GM21619 (cell line): ENCODE measurements around the gene AP4M1.
"Not testable (repeated sequence)": the region's sequence is repeated elsewhere in the genome, so short reads cannot be mapped to it uniquely, and the experiment has no call there.

Source experiments
- ATAC-seq: cut with Tn5 transposase; IDR thresholded peaks from one replicate; pipeline ENCODE4 v1.9.1; 2021; ENCODE audit not compliant: unreplicated experiment

AP4M1 gene

DNA sequence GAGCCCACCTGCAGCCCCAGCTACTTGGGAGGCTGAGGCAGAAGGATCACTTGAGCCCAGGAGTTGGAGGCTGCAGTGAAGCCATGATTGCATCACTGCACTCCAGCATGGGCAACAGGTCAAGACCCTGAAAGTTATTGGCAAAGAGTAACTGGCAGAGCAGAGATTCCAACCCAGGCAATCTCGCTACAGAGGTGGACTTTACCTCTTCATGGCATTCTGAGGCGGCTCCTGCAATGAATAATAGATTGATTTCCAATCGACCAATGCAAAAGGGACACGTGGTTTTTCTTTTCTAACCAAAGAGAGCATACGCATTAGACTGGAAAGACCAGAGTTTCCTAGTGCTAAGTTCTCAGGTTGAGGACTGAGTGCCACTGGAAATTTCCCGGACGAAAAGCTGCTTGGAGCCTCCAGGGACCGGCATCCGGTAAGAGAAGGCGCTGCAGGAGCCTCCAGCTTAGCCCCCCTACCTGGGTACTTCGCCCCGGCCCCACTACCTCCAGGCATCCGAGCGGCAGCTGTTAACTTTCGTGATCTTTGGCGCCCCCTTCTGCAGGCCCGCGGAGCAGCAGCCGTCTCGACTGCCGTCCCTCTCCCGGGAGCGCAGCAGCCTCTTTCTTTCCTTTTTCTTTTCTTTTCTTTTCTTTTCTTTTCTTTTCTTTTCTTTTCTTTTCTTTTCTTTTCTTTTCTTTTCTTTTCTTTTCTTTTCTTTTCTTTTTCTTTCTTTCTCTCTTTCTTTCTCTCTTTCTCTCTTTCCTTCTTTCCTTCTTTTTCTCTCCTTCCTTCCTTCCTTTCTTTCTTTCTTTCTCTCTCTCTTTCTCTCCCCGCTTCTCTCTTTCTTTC is 29.4 kb downstream of the AP4M1 start:
- ATAC-seq = no peak

DNA sequence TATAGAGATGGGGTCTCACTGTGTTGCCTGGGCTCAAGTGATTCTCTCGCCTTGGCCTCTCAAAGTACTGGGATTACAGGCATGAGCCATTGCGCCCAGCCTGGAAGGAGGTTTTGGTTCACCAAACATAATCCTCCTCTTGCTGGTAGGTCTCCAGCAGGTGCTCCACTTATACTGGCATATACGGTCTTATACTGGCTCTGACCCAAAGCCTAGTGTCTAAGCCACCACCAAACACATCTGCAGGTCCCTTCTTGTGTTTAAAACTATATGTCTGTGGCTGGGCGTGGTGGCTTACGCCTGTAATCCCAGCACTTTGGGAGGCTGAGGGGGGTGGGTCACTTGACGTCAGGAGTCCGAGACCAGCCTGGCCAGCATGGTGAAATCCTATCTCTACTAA is 30.7 kb downstream of the AP4M1 start:
- no peak for ATAC-seq

DNA sequence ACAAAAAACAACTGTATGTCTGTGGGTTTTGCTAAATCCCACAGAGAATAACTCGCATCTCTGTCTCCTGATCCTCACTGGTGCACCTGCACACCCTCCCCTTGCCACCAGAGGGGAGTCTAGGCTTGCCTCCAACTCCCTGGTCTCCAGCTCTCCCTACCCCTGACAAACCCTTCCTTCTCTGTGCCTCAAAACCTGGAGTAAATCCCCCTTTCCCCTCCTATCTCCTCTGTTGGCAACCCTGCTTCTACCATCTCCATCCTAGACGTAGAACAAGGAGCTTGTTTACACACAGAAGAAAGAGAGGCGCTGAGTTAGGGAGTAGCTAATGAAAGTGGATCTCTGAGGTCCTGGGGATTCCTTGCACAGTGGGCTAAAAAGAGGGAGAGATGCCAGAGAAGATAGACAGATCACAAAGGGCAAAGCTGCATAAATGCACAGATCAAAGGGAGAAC is 31.3 kb downstream of the AP4M1 start:
- ATAC-seq = peak; percentile 69

DNA sequence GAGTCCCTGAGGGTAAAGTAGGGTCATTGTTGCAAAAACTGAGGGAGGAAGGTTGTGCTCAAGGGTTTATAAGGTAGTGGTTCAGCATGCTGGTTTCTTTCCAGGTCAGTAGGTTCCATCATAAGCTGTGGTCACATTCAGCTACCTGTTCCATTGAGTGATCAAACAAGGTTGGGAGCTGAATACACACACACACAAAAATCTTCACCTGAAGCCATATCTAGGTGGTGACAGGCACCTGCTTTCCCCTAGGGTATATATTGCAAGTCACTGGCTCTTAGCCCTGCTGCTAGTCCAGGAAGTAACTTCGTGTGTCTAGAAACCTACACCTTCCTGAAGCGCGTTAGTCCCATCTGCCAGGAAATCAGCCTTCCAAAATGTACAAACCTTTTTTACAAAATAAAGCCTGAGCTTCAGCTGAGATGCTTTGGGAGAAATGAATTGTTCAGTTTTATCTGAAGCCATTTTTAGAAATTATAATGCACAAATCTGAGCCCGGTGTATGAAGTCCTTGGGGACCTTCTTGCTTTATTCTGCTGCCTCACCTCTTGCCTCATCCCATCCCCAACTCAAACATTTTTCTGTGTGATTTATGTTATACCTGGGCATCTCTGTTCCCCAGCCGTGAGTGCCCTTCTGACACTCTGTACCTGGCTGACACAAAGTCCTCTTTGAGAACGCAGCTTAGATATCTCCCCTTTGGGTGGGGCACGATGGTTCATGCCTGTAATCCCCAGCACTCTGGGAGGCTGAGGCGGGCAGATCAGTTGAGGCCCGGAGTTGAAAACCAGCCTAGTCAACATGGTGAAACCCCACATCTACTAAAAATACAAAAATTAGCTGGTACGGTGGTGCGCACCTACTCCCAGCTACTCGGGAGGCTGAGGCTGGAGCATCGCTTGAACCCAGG is 36.7 kb downstream of the AP4M1 start:
- no peak for ATAC-seq

GRCh38 chr7:100141555-100141949 is 40.1 kb downstream of the AP4M1 start:
- no peak for ATAC-seq

GRCh38 chr7:100142461-100142860 is 41.0 kb downstream of the AP4M1 start:
- ATAC-seq = no peak

GRCh38 chr7:100146350-100146749 is 44.9 kb downstream of the AP4M1 start:
- ATAC-seq = not testable (repeated sequence)

GRCh38 chr7:100147278-100147677 is 45.8 kb downstream of the AP4M1 start:
- no peak for ATAC-seq

DNA sequence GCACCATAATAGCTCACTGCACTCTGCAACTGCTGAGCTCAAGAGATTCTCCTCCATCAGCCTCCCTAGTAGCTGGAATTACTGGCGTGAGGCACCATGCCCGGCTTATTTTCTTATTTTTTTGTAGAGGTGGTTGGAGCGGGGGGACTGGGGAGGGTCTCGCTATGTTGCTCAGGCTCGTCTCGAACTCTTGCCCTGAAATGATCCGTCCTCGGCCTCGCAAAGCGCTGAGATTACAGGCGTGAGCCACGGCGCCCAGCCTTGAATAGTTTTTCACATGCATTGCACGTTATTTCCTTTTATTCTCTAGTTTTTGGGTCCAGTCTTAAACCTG is 46.7 kb downstream of the AP4M1 start:
- ATAC-seq = no peak

DNA sequence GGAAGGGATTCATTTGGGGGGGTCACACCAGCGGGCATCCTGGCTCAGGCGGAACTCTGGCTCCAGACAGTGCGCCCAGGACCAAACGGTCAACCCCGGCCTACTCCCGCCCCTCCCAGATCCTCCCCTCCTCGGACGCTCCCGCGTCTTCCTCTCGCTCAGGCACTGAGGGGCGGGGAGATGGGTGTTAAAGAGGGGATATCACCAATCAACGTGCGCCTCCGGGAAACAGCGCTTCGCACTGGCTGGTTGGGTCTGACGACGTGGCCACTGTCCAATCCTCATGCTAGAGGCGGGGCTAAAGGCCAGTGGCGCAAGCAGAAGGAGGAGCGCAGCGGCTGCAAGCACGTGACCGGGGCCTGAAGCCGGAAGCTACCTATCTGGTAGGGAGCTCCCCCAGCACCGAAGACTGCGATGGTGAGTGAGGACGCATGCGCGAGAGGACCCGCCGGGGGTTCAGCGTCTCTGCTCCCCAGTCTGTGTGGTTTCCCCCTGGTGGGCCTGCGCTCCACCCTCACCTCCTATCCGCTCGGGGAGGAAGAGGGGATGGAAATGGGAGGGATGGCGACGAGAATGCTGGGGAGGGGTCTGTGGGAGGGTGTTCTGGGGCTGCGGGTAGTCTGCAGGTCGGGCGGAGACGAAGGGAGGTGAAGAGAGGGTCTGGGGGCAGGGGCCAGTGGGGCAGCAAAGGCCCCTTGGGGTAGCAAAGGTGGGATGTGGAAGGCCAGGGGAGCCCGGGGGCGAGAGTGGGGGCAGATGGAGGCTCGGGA is 47.3 kb downstream of the AP4M1 start, which contains the start of gene LAMTOR4:
LAMTOR4 (plus strand) TSS at position 360 of the 770 bp plus-strand sequence; CDS start at position 415, 55 bp downstream.
- peak; percentile 98 for ATAC-seq

DNA sequence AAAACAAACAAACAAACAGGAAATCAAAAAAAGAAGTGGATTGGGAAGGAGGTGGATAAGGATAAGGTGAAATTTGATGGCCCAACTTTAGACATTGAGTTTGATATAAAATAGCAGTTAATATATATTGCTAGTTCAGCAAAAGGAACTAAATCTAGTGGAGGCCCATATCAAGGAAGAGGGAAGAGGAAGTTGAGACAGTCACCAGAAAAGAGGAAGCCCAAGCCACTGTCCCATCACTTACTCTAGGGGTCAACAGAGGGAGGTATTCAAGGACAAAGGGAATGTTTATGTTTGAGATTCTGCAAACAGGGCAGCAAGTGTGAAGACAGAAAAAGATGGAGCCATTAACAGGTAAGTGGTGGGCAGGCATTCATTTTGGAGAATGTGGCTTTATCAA is 51.0 kb downstream of the AP4M1 start:
- no peak for ATAC-seq

- no peak for ATAC-seq
Observed at GRCh38 chr7:100152937-100153666, 51.7 kb downstream of the AP4M1 start.

- no peak for ATAC-seq
Observed at GRCh38 chr7:100153708-100154535, 52.5 kb downstream of the AP4M1 start.

DNA sequence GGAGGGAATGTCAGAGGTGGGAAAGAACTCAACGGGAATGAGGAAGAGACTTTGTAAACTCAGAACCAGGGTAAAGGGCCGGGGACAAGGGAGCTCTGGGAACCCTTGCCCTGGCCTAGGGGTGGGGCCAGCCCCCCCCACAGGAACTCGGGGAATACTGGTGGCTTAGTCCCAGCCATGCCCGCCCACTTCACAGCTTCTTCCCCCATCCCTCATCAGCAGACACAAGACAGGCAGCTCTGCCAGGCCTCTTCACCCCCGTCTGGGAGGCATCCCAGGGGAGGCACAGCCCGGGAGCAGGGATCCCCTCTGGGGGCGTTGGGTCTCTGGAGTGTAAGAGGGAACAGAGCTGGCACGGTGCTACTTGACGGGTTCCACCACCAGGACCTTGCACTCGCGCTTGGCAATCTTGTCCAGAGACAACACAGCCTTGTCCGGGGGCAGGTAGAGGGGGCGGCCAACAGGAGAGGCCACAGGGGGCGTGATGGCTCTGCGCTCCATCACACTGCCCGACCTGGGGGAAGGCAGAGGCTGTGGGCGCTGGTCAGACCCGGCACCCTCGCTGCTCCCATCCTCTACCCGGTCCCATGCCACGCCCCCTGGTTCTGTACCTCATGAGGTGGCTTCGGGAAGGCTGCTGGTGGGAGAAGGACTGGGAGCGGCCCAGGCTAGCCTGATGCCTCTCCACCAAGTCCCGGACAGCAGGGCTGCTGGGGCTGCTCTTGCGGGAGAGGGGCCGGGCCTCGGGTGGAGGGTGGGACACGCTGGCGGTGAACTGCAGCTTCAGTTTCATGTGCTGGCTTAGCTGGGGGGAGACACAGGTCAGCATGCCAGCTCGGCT is 53.4 kb downstream of the AP4M1 start:
- ATAC-seq = no peak

- no peak for ATAC-seq
Observed at GRCh38 chr7:100155553-100156317, 54.3 kb downstream of the AP4M1 start.

GRCh38 chr7:100156331-100157068 is 55.1 kb downstream of the AP4M1 start:
- ATAC-seq = no peak

- no peak for ATAC-seq
Observed at GRCh38 chr7:100157069-100157333, 55.6 kb downstream of the AP4M1 start.
